ENCODE data around the gene DNAJA2. TPM values are rescaled to one million over a fixed set of nuclear protein-coding genes. Genes with fewer than 3 reads are reported as not detected.

The DNAJA2 gene
- total RNA-seq, 2 experiments from 2014 or later, result 68.4 to 70.2 TPM

GRCh38 chr16:46976550-46976949 is 3.1 kb upstream of the DNAJA2 start:
- ATAC-seq (no peak), DNase-seq (peak; percentile 16)
- ChIA-PET POLR2A (no interaction called here), CTCF (interaction anchor here (0.9 to 1.1 kb wide), 2 partner anchors 61 to 166 kb away, joined by 3 to 4 read pairs; no protein-coding TSS in a partner anchor)
- Mint-ChIP-seq H3K27me3 (no peaks in the 10 kb centered on the region), H3K27ac (peak overlapping the region; percentile 86), H3K4me3 (peak overlapping the region; percentile 28), H3K9me3 (no peaks in the 10 kb centered on the region), H3K4me1 (ENCODE audit: low read depth) (peaks cover 34% of the 10 kb centered on the region), H3K36me3 (ENCODE audit: low read depth) (peaks cover 14% of the 10 kb centered on the region)
- intact Hi-C loops (cut with micrococcal nuclease), result no loop called here
- TF ChIP-seq CTCF (IDR thresholded peaks at IDR 0.05), result no peak

GRCh38 chr16:46975908-46976470 is 2.5 kb upstream of the DNAJA2 start:
- peaks cover 38% of the 10 kb centered on the region for H3K4me1 Mint-ChIP-seq (ENCODE audit: low read depth)
- POLR2A ChIA-PET, result no interaction called here
- CTCF ChIA-PET, result interaction anchor here (0.9 to 1.1 kb wide), 2 partner anchors 61 to 166 kb away, joined by 3 to 4 read pairs; no protein-coding TSS in a partner anchor

GRCh38 chr16:46975165-46975564 is 1.7 kb upstream of the DNAJA2 start:
- no peak for TF ChIP-seq CTCF (IDR thresholded peaks at IDR 0.05)
- Mint-ChIP-seq H3K9me3 (no peaks in the 10 kb centered on the region), H3K36me3 (ENCODE audit: low read depth) (peaks cover 22% of the 10 kb centered on the region), H3K27ac (peak overlapping the region; percentile 99), H3K4me3 (peak overlapping the region; percentile 92), H3K27me3 (no peaks in the 10 kb centered on the region), H3K4me1 (ENCODE audit: low read depth) (peaks cover 40% of the 10 kb centered on the region)
- CTCF ChIA-PET, result interaction anchor here (1.0 to 1.9 kb wide), 3 partner anchors 12 to 166 kb away, joined by 3 to 7 read pairs (median 4); no protein-coding TSS in a partner anchor
- intact Hi-C loops (cut with micrococcal nuclease), result no loop called here
- ATAC-seq (no peak), DNase-seq (no peak)
- POLR2A ChIA-PET, result interaction anchor here (3.5 kb wide), 1 partner anchor 12 kb away, joined by 39 read pairs; no protein-coding TSS in a partner anchor

More at GRCh38 chr16:46975908-46976470, 2.5 kb upstream of the DNAJA2 start:
- H3K9me3 Mint-ChIP-seq, result no peaks in the 10 kb centered on the region
- H3K4me3 Mint-ChIP-seq, result peak overlapping the region; percentile 28
- no peaks in the 10 kb centered on the region for H3K27me3 Mint-ChIP-seq
- intact Hi-C loops (cut with micrococcal nuclease), result no loop called here
- H3K27ac Mint-ChIP-seq, result peak overlapping the region; percentile 86
- no peak for ATAC-seq
- DNase-seq, result no peak
- H3K36me3 Mint-ChIP-seq (ENCODE audit: low read depth), result peaks cover 18% of the 10 kb centered on the region
- no peak for TF ChIP-seq CTCF (IDR thresholded peaks at IDR 0.05)

GRCh38 chr16:46974352-46974751 is 878 bp upstream of the DNAJA2 start:
- intact Hi-C loops (cut with micrococcal nuclease), result no loop called here
- TF ChIP-seq CTCF (IDR thresholded peaks at IDR 0.05), result peak; percentile 32
- no peaks in the 10 kb centered on the region for H3K9me3 Mint-ChIP-seq
- ATAC-seq (peak; percentile 28), DNase-seq (peak; percentile 62)
- CTCF ChIA-PET, result interaction anchor here (1.0 to 2.3 kb wide), 7 partner anchors 9 to 169 kb away, joined by 3 to 11 read pairs (median 4); partner anchors contain the start of gene NETO2
- POLR2A ChIA-PET, result interaction anchor here (0.7 to 3.5 kb wide), 8 partner anchors 9 to 1392 kb away, joined by 3 to 39 read pairs (median 5); no protein-coding TSS in a partner anchor
- H3K36me3 Mint-ChIP-seq (ENCODE audit: low read depth), result peaks cover 28% of the 10 kb centered on the region
- H3K27ac Mint-ChIP-seq, result peak overlapping the region; percentile 99
- no peaks in the 10 kb centered on the region for H3K27me3 Mint-ChIP-seq
- H3K4me1 Mint-ChIP-seq (ENCODE audit: low read depth), result peaks cover 43% of the 10 kb centered on the region
- H3K4me3 Mint-ChIP-seq, result peak overlapping the region; percentile 92

GRCh38 chr16:46973996-46974324 is 486 bp upstream of the DNAJA2 start:
- H3K36me3 Mint-ChIP-seq (ENCODE audit: low read depth), result peaks cover 32% of the 10 kb centered on the region

More at GRCh38 chr16:46973996-46974324, 486 bp upstream of the DNAJA2 start:
- Mint-ChIP-seq H3K27ac (peak overlapping the region; percentile 99), H3K4me3 (peak overlapping the region; percentile 92), H3K9me3 (no peaks in the 10 kb centered on the region), H3K4me1 (ENCODE audit: low read depth) (peaks cover 47% of the 10 kb centered on the region), H3K27me3 (no peaks in the 10 kb centered on the region)
- no peak for ATAC-seq
- intact Hi-C loops (cut with micrococcal nuclease), result no loop called here
- no peak for DNase-seq
- POLR2A ChIA-PET, result interaction anchor here (0.7 to 3.5 kb wide), 11 partner anchors 10 to 1392 kb away, joined by 3 to 39 read pairs (median 4); partner anchors contain the start of gene GPT2
- TF ChIP-seq CTCF (IDR thresholded peaks at IDR 0.05), result peak; percentile 12
- CTCF ChIA-PET, result interaction anchor here (0.6 to 2.3 kb wide), 7 partner anchors 9 to 1342 kb away, joined by 3 to 11 read pairs (median 3); partner anchors contain the start of gene NETO2
